Endothelial cell of umbilical vein (primary cell): Measurements from ENCODE around the gene ZNF749. TPM values are rescaled to one million over a fixed set of nuclear protein-coding genes. Genes with fewer than 3 reads are reported as not detected.

ENCODE experiments used
- BruUV-seq: library from RNA; stranded (reverse); fragments of 400-500 nt; replicated peaks from 2 replicates; lab custom pipeline; 2021; lab: Mats Ljungman, UMichigan
- CTCF ChIA-PET: fragments of 300-600, 350-600 bp; sonication (Branson Sonifier 250); formaldehyde crosslinking; loops from one replicate; lab custom pipeline; 2021; ENCODE audit warnings: antibody characterized with exemption, inconsistent platforms; lab: Charles Lee
- POLR2A ChIA-PET: fragments of 300-600, 350-600 bp; sonication (Branson Sonifier 250); formaldehyde crosslinking; loops from one replicate; lab custom pipeline; 2021; ENCODE audit warnings: antibody characterized with exemption, inconsistent platforms; lab: Charles Lee
- DNase-seq: peaks from one replicate; pipeline ENCODE4 v3.0.0-alpha.2; 2011; ENCODE audit warnings: low read depth, low spot score
- FAIRE-seq: peaks from 2 replicates; lab custom pipeline; 2011; peaks lifted over from hg19 to GRCh38; lab: Jason Lieb, UNC
- H2AFZ ChIP-seq: 2 replicates; pipeline ENCODE4 v1.6.0; 2012; ENCODE audit warnings: low read depth, low read length, control low read depth, inconsistent platforms
- H3K27ac ChIP-seq: 2 replicates; pipeline ENCODE4 v1.5.1; 2011; ENCODE audit warnings: low read depth, mild to moderate bottlenecking, control low read depth, low read length, moderate library complexity; ENCODE audit not compliant: insufficient read depth
- H3K27me3 ChIP-seq, 2 experiments: 2 replicates each; pipeline versions ENCODE4 v1.6.0 to v1.6.1; 2011; ENCODE audit warnings: low read length in 2 of 2, mixed read lengths in 1 of 2; ENCODE audit not compliant: control insufficient read depth in 2 of 2, insufficient read depth in 2 of 2
- H3K36me3 ChIP-seq, 2 experiments: 2 replicates in 1 of 2; 3 replicates in 1 of 2; pipeline ENCODE4 v1.5.1; 2011; ENCODE audit warnings: low read length in 2 of 2, mild to moderate bottlenecking in 1 of 2, moderate library complexity in 1 of 2; ENCODE audit not compliant: control insufficient read depth in 2 of 2, insufficient read depth in 2 of 2; ENCODE audit errors: extremely low read depth in 1 of 2
- H3K4me1 ChIP-seq: 3 replicates; pipeline ENCODE4 v1.5.1; 2011; ENCODE audit warnings: mild to moderate bottlenecking, low read length; ENCODE audit not compliant: control insufficient read depth, insufficient read depth; ENCODE audit errors: extremely low read depth
- H3K4me2 ChIP-seq: 2 replicates; pipeline ENCODE4 v1.6.1; 2011; ENCODE audit warnings: low read length, control low read depth, mixed read lengths; ENCODE audit not compliant: insufficient read depth
- H3K4me3 ChIP-seq, 3 experiments: fragments of 200-600 bp in 1 of 3; sonication (generic), shearing (Covaris generic) in 1 of 3; replicated peaks in 1 of 3; 2 replicates each; pipeline ENCODE4 v1.5.1; 2011 to 2016; ENCODE audit warnings: control low read depth in 3 of 3, low read length in 3 of 3, mild to moderate bottlenecking in 2 of 3, inconsistent platforms in 1 of 3, low read depth in 1 of 3, moderate library complexity in 1 of 3; ENCODE audit not compliant: insufficient read depth in 1 of 3
- H3K79me2 ChIP-seq: 2 replicates; pipeline ENCODE4 v1.6.0; 2012; ENCODE audit warnings: low read length, inconsistent platforms; ENCODE audit not compliant: control insufficient read depth, insufficient read depth
- H3K9ac ChIP-seq: replicated peaks from 2 replicates; pipeline ENCODE3; 2011; ENCODE audit warnings: low read length, control low read depth; ENCODE audit not compliant: insufficient read depth; ENCODE audit errors: extremely low read depth
- H3K9me1 ChIP-seq: replicated peaks from 3 replicates; pipeline ENCODE4 v1.6.0; 2011; ENCODE audit warnings: mild to moderate bottlenecking, low read length; ENCODE audit not compliant: control insufficient read depth, insufficient read depth; ENCODE audit errors: extremely low read depth
- H3K9me3 ChIP-seq: replicated peaks from 2 replicates; pipeline ENCODE4 v1.5.1; 2012; ENCODE audit warnings: low read length, inconsistent platforms; ENCODE audit not compliant: control insufficient read depth, insufficient read depth
- H4K20me1 ChIP-seq: replicated peaks from 2 replicates; pipeline ENCODE3; 2011; ENCODE audit warnings: mild to moderate bottlenecking, low read length; ENCODE audit not compliant: control insufficient read depth, insufficient read depth; ENCODE audit errors: extremely low read depth
- CTCF ChIP-seq, 2 donors: IDR thresholded peaks; 1 replicate in 1 of 2; 2 replicates in 1 of 2; pipeline ENCODE4 v1.5.1; 2011; ENCODE audit warnings: low read length in 2 of 2, mild to moderate bottlenecking in 2 of 2, moderate library complexity in 2 of 2, control low read depth in 1 of 2, inconsistent platforms in 1 of 2, low read depth in 1 of 2; ENCODE audit not compliant: insufficient read depth in 1 of 2; ENCODE audit errors: extremely low read depth in 1 of 2
- EZH2 ChIP-seq: IDR thresholded peaks from 2 replicates; pipeline ENCODE4 v1.6.1; 2012; ENCODE audit warnings: borderline replicate concordance, low read depth, mild to moderate bottlenecking, moderate library complexity, low read length, inconsistent platforms; ENCODE audit not compliant: severe bottlenecking
- FOS ChIP-seq: IDR thresholded peaks from 2 replicates; pipeline ENCODE4 v1.6.1; 2011; ENCODE audit warnings: mild to moderate bottlenecking, low read length, moderate library complexity, borderline replicate concordance; ENCODE audit not compliant: insufficient read depth
- GATA2 ChIP-seq: IDR thresholded peaks from 2 replicates; pipeline ENCODE4 v1.7.0; 2011; ENCODE audit warnings: low read depth, mild to moderate bottlenecking, moderate library complexity, mixed read lengths, low read length; ENCODE audit not compliant: insufficient read length, insufficient read depth
- JUN ChIP-seq: IDR thresholded peaks from 2 replicates; pipeline ENCODE4 v1.6.1; 2011; ENCODE audit warnings: borderline replicate concordance, low read depth; ENCODE audit not compliant: insufficient read length, insufficient read depth
- MAX ChIP-seq: IDR thresholded peaks from 2 replicates; pipeline ENCODE4 v1.6.1; 2011; ENCODE audit not compliant: insufficient read depth, insufficient read length
- MYC ChIP-seq: IDR thresholded peaks from one replicate; pipeline ENCODE4 v1.6.1; 2011; ENCODE audit warnings: mild to moderate bottlenecking, low read depth, low read length
- POLR2A ChIP-seq: IDR thresholded peaks from 2 replicates; pipeline ENCODE4 v1.6.1; 2012; ENCODE audit warnings: low read depth, mild to moderate bottlenecking, control low read depth, low read length
- POLR2AphosphoS5 ChIP-seq: IDR thresholded peaks from 2 replicates; pipeline ENCODE4 v1.6.1; 2012; ENCODE audit warnings: low read depth, mild to moderate bottlenecking, control low read depth, low read length, moderate library complexity; ENCODE audit not compliant: insufficient read depth
- dilution Hi-C: fragments of 300-500 bp; cut with MboI; formaldehyde crosslinking; loops from one replicate; pipeline ENCODE4 v1.15.0; 2019; ENCODE audit warnings: low sequenced_read_pairs; ENCODE audit not compliant: extremely low pct_ligation_motif_present
- intact Hi-C: fragments of 100-400 bp; cut with micrococcal nuclease; formaldehyde crosslinking; loops from one replicate; pipeline ENCODE4 v1.10.0; 2022
- polyA plus RNA-seq, 4 experiments: library from polyadenylated mRNA; depleted of rRNA in 3 of 4; stranded (reverse) in 3 of 4; unstranded in 1 of 4; fragments of >200 nt; gene quantifications; 2 replicates each; pipeline versions ENCODE4 v1.2.1 to v1.2.3, GENCODE V29; 2011 to 2012; ENCODE audit warnings: missing spikeins in 1 of 4
- total RNA-seq: library from RNA; stranded (reverse); gene quantifications from 2 replicates; pipeline ENCODE4 v1.2.3, GENCODE V29; 2021

Gene ZNF749
- total and polyA plus RNA-seq, 2 donors (not counting 3 experiments of a cell fraction or from before 2014, with no cell fraction given), result 8.5 to 11.5 TPM

- H3K27me3 ChIP-seq, result no peaks in the 10 kb centered on the region
- H3K79me2 ChIP-seq, result no peaks in the 10 kb centered on the region
- no peak for DNase-seq
- no TSS peak for BruUV-seq
- intact Hi-C loops (no loop called here), dilution Hi-C loops (no loop called here)
- CTCF ChIA-PET, result interaction anchor here (1.2 kb wide), 1 partner anchor 751 kb away, joined by 4 read pairs; no protein-coding TSS in a partner anchor
- POLR2A ChIA-PET, result no interaction called here
- no peaks in the 10 kb centered on the region for H3K4me1 ChIP-seq
- peaks cover 3 to 4% of the 10 kb centered on the region in 2 experiments for H3K36me3 ChIP-seq
- H3K4me2 ChIP-seq, result no peak overlapping the region
- no peak overlapping the region for H3K9ac ChIP-seq
- no peak for FAIRE-seq
- H3K4me3 ChIP-seq, result no peak overlapping the region
- H2AFZ ChIP-seq, result no peak overlapping the region
- no peak overlapping the region for H3K27ac ChIP-seq
- no peaks in the 10 kb centered on the region for H4K20me1 ChIP-seq
- no peak for TF ChIP-seq FOS
- TF ChIP-seq GATA2, result no peak
- no peak for TF ChIP-seq JUN
- no peak for TF ChIP-seq MAX
- TF ChIP-seq MYC, result no peak
- no peak for TF ChIP-seq CTCF (IDR thresholded peaks at IDR 0.05; ENCODE audit: extremely low read depth in 1 of 2, insufficient read depth in 1 of 2, low read depth in 1 of 2, low read length in 2 of 2)
- no peak for TF ChIP-seq POLR2A
- no peak for TF ChIP-seq EZH2
- TF ChIP-seq POLR2AphosphoS5, result no peak
- no peaks in the 10 kb centered on the region for H3K9me1 ChIP-seq
- H3K9me3 ChIP-seq, result peaks cover 7% of the 10 kb centered on the region
These were observed 31.2 kb upstream of the ZNF749 start for GRCh38 chr19:57403737-57404563.
